ENCODE data around the gene RBM48.

The RBM48 gene

GRCh38 chr7:92576296-92576695, 47.7 kb downstream of the RBM48 start:
- H3K27ac ChIP-seq, result no peak overlapping the region
- no peak for TF ChIP-seq ZFX (IDR thresholded peaks at IDR 0.05; ENCODE audit: borderline replicate concordance)
- TF ChIP-seq CTCF (IDR thresholded peaks at IDR 0.05), result no peak

- TF ChIP-seq CTCF (IDR thresholded peaks at IDR 0.05) (no peak), ZFX (IDR thresholded peaks at IDR 0.05; ENCODE audit: borderline replicate concordance) (no peak)
- no peak overlapping the region for H3K27ac ChIP-seq
Observed at GRCh38 chr7:92582948-92583347, 54.4 kb downstream of the RBM48 start.

- H3K27ac ChIP-seq, result peak overlapping the region; percentile 54
- TF ChIP-seq ZFX (IDR thresholded peaks at IDR 0.05; ENCODE audit: borderline replicate concordance) (no peak), CTCF (IDR thresholded peaks at IDR 0.05) (no peak)
Observed at GRCh38 chr7:92584953-92585352, 56.4 kb downstream of the RBM48 start.

GRCh38 chr7:92586403-92586802, 57.8 kb downstream of the RBM48 start:
- no peak overlapping the region for H3K27ac ChIP-seq
- no peak for TF ChIP-seq CTCF (IDR thresholded peaks at IDR 0.05)
- TF ChIP-seq ZFX (IDR thresholded peaks at IDR 0.05; ENCODE audit: borderline replicate concordance), result no peak

GRCh38 chr7:92586841-92587240, 58.2 kb downstream of the RBM48 start:
- no peak for TF ChIP-seq ZFX (IDR thresholded peaks at IDR 0.05; ENCODE audit: borderline replicate concordance)
- no peak for TF ChIP-seq CTCF (IDR thresholded peaks at IDR 0.05)
- H3K27ac ChIP-seq, result no peak overlapping the region

All from 22Rv1 (cell line).